GM12872 (cell line): ENCODE measurements around the gene ASTN2.

Source experiments
- TF ChIP-seq, protein P1 (sequence below): IDR thresholded peaks from 3 replicates; pipeline ENCODE4 v1.5.1; 2011; ENCODE audit warnings: low read depth, mild to moderate bottlenecking, low read length, moderate library complexity; ENCODE audit not compliant: insufficient read depth

Gene ASTN2

DNA sequence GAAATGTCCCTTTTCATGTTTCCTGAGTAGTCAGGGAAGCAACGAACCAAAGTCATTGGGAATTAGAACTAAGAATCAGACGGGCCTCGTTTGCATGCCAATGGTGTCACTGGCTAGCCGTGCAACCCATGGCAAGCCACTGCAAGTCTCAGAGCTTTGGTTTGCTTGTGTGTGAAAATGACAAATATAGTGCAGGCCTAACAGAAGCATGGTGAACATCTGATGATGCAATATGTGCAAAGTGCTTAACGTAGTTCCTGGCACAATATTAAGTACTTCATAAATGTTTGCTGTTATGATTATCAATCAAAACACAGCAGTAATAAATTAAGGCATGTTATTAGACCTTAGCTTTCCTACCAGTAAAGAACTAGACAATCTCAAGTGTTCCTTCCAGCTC lies 845.7 kb downstream of the ASTN2 start:
- TF ChIP-seq, protein P1, sequence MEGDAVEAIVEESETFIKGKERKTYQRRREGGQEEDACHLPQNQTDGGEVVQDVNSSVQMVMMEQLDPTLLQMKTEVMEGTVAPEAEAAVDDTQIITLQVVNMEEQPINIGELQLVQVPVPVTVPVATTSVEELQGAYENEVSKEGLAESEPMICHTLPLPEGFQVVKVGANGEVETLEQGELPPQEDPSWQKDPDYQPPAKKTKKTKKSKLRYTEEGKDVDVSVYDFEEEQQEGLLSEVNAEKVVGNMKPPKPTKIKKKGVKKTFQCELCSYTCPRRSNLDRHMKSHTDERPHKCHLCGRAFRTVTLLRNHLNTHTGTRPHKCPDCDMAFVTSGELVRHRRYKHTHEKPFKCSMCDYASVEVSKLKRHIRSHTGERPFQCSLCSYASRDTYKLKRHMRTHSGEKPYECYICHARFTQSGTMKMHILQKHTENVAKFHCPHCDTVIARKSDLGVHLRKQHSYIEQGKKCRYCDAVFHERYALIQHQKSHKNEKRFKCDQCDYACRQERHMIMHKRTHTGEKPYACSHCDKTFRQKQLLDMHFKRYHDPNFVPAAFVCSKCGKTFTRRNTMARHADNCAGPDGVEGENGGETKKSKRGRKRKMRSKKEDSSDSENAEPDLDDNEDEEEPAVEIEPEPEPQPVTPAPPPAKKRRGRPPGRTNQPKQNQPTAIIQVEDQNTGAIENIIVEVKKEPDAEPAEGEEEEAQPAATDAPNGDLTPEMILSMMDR: no peak

DNA sequence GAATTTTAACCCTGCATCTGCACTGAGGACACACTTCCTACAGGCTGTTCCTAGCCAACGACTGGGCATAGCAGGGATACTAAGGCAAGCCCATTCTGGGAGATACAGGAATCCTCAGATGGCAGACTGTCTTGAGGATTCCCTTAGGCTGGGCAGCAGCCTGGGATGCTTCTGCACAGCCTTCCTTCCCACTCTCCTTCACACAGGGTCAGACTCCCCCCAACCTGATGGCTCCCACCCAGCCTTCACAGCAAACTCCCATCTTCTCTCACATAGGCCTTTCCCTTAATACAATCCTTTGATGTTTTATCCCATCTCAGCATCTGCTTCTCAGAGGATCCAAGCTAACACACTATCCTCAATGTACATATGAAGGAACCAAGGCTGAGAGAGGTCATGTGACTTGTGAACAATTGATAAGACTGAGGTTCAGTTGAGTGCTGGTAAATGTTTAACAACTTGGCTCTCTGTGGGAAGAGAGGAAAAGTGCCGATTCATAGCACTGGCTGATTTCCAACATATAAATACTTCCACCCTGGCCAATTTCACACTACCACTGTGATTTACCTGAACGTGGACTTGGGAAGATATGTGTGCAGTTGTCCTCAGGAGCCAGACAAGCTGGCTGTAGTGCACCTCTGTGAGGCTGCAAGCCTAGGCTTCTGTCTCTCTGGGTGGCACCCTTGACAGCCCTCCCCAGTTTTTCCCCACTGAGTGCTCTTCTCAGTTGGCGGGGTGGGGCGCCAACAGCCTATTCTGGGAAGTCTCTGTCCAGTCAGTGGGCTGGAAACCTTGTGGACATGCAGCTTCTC lies 848.0 kb downstream of the ASTN2 start:
- TF ChIP-seq, protein P1: no peak

DNA sequence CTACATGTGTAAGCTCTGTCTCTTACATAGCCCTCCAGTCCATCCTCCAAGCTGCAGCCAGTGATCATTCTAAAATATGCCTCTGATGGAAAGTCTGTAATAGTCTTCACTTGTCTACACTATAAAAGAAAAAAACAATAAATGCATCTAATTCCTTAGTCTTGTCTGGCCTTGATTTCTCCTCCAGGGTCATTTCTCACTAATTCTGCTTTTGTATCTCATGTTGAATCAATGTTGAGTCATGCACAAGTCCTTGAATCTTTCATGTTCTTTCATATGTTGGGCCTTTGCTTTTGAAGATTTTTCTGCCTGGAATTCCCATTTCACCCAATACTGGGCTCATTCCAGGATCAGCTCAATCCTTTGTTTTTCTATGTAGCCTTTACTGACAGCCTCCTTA lies 848.9 kb downstream of the ASTN2 start:
- TF ChIP-seq, protein P1: no peak

DNA sequence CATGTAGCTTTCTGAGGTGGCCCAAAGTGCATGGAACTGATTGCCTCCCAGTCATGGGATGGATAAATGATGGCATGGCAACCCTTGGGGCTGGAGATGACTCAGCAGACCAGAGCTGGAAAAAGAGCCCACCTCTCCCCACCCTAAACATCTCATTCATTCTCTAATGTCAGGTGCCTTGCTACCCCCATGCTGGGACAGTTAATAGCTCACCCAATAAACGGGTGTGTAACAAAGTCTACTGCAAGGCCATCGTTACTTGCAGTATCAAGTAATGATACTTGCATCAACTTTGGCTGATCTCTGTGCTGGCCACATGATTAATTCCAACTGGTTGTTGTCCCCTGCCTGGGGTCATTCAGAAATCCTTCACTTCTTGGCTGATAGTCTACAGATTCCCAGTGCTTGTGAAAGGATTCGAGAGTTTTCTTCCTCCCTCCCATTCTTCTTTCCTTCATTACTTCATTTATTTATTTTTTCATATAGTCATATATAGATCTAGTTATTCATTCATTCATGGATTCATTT lies 850.5 kb downstream of the ASTN2 start:
- TF ChIP-seq, protein P1: no peak

DNA sequence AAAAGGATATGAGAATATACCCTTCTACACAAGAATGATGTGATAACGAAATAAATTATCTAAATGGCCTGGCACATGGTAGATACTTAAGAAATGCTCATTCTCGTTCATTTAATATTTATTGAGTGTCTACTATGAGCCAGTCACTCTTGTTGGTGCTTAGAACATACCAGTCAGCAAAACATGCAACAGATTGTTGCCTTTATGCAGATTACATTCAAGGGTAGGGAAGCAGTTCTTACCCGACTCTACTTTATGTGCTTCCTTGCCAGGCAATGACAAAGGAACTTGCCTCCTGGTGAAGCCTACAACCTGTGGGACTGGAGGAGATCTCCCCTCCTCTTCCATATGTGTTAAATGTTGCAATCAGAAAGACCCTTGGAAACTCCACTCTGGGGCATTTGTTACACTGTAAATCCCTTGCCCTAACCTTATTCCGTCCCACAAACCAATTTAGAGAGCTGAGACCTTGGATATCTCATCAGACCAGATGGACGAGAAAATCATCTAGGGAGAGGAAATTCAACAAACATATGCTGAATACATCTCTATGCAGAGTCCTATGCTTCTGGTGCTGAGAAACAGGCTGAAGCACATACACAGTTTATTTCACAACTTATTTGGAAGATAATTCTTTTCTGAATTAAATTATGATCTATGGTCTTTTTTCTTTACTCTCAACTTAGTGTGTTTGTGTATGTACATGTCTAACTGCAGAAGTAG lies 855.9 kb downstream of the ASTN2 start:
- TF ChIP-seq, protein P1: no peak

DNA sequence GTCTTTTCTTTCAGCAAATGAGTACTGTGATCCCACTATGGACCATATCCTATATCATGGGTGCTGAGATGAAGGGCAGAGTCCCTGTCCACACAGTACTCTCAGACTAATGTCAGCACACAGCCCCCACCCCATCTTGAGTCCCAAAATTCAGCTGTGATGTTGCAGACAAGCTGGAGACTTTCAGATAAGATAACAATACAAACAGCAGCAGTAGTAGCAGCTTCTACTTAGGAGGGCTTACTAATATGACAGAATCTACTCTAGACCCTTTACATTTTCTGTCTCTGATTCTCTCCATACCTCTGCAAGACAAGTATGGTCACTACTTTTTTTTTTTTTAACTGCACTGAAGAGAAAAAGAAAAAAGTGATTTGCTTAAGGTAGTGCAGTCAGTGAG lies 856.8 kb downstream of the ASTN2 start:
- TF ChIP-seq, protein P1: no peak

DNA sequence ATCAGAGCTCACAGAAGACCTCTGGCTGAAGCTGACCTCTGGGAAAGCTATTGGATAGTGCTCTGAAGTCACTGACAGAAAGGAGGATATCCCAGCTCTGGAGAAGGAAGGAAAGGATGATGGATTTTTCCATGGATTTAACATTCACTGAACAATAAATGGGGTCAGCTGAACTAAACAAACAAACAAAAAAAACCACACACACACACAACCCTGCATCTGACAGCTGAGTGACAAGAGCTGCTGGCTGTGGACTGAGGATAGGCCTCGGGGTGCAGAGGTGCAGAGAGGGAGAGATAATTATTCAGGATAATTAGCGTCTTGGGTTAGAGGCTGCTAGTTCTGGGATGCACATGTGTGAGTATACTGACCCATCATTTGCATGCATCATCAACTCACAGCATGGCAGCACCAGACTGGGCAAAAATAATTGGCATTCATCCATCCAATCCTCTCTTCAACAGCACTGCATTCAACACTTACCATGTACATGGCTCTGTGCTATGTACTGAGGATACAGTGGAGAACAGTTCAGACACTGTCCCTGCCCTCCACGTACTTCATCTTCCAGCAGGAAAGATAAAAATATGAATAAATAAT lies 859.2 kb downstream of the ASTN2 start:
- TF ChIP-seq, protein P1: no peak
